Right lobe of liver (tissue), 4 donors: ENCODE measurements around the gene ATIC.

Experiments used
- CTCF ChIP-seq, 4 donors: fragments of 200-600 bp in 3 of 4; fragments of 450-650 bp in 1 of 4; IDR thresholded peaks; one replicate each; pipeline versions ENCODE4 v1.5.1 to v1.8.0; 2016 to 2022; ENCODE audit warnings: antibody characterized with exemption in 4 of 4, mild to moderate bottlenecking in 2 of 4
- POLR2A ChIP-seq: fragments of 450-650 bp; IDR thresholded peaks from one replicate; pipeline ENCODE4 v1.6.1; 2017; ENCODE audit warnings: antibody characterized with exemption, mild to moderate bottlenecking
- donor health status: DM: no; HTN: no; CAD: no.
- donor health status: DM: no; HTN: no; CAD: no.
- donor health status: DM: no; HTN: yes; CAD: no.

GRCh38 chr2:215365184-215365658 is 53.4 kb downstream of the ATIC start:
- TF ChIP-seq CTCF (IDR thresholded peaks at IDR 0.05), result no peak
- TF ChIP-seq POLR2A, result no peak
